Activated CD8-positive, alpha-beta T cell treated with anti-CD3 and anti-CD28 coated beads for 36 hours (primary cell): ENCODE measurements around the gene MAPK9. TPM values are rescaled to one million over a fixed set of nuclear protein-coding genes. Genes with fewer than 3 reads are reported as not detected.
"Not testable (repeated sequence)": the region's sequence is repeated elsewhere in the genome, so short reads cannot be mapped to it uniquely, and the experiment has no call there.

ENCODE experiments used
- ATAC-seq: fragments of 200-7000 bp; cut with Tn5 transposase; one replicate; pipeline ENCODE4 v1.10.0; 2021; ENCODE audit warnings: mild to moderate bottlenecking, moderate library complexity
- CTCF ChIA-PET: fragments of 350-600 bp; sonication (Branson Sonifier 250); formaldehyde crosslinking; loops from one replicate; lab custom pipeline; 2021; ENCODE audit warnings: antibody characterized with exemption; lab: Charles Lee
- POLR2A ChIA-PET: fragments of 350-600 bp; sonication (Branson Sonifier 250); formaldehyde crosslinking; loops from one replicate; lab custom pipeline; 2021; ENCODE audit warnings: antibody characterized with exemption; lab: Charles Lee
- DNase-seq: peaks from one replicate; pipeline ENCODE4 v3.0.0-alpha.2; 2020
- H3K27ac Mint-ChIP-seq: one replicate; pipeline ENCODE4 v1.8.0; 2021; ENCODE audit warnings: mild to moderate bottlenecking, mixed read lengths
- H3K27me3 Mint-ChIP-seq: one replicate; pipeline ENCODE4 v1.8.0; 2021; ENCODE audit warnings: mixed read lengths
- H3K36me3 Mint-ChIP-seq: one replicate; pipeline ENCODE4 v1.8.0; 2021; ENCODE audit warnings: low read depth, mixed read lengths
- H3K4me1 Mint-ChIP-seq: one replicate; pipeline ENCODE4 v1.8.0; 2021; ENCODE audit warnings: low read depth, mixed read lengths
- H3K4me3 Mint-ChIP-seq: one replicate; pipeline ENCODE4 v1.8.0; 2021; ENCODE audit warnings: mild to moderate bottlenecking, moderate library complexity, mixed read lengths
- H3K9me3 Mint-ChIP-seq: one replicate; pipeline ENCODE4 v1.8.0; 2021; ENCODE audit warnings: mixed read lengths
- CTCF ChIP-seq: fragments of 200-600 bp; IDR thresholded peaks from one replicate; pipeline ENCODE4 v1.8.0; 2022; ENCODE audit warnings: antibody characterized with exemption, mild to moderate bottlenecking
- intact Hi-C: fragments of 100-400 bp; cut with micrococcal nuclease; formaldehyde crosslinking; loops from one replicate; pipeline ENCODE4 v1.10.0; 2022
- total RNA-seq, 2 experiments: library from RNA; stranded (reverse); gene quantifications; one replicate each; pipeline ENCODE4 v1.2.3, GENCODE V29; 2021

MAPK9 gene
- total RNA-seq, 2 experiments from 2014 or later: 31.8 to 33.2 TPM

GRCh38 chr5:180301253-180301652 lies 9.4 kb upstream of the MAPK9 start:
- no peak for DNase-seq
- Mint-ChIP-seq H3K9me3 (no peaks in the 10 kb centered on the region), H3K4me3 (no peak overlapping the region), H3K27ac (no peak overlapping the region), H3K36me3 (no peaks in the 10 kb centered on the region), H3K4me1 (peaks cover 5% of the 10 kb centered on the region), H3K27me3 (peaks cover 4% of the 10 kb centered on the region)
- ChIA-PET POLR2A (no interaction called here), CTCF (interaction anchor here (1.4 to 1.6 kb wide), 2 partner anchors 11 to 15 kb away, joined by 4 read pairs; no protein-coding TSS in a partner anchor)
- ATAC-seq: no peak
- no peak for TF ChIP-seq CTCF
- intact Hi-C loops: no loop called here

GRCh38 chr5:180299526-180299925 lies 7.6 kb upstream of the MAPK9 start:
- POLR2A ChIA-PET: no interaction called here
- no peak overlapping the region for H3K4me3 Mint-ChIP-seq
- no peak for TF ChIP-seq CTCF
- no peaks in the 10 kb centered on the region for H3K9me3 Mint-ChIP-seq
- intact Hi-C loops: no loop called here
- DNase-seq: no peak
- H3K27me3 Mint-ChIP-seq: peaks cover 4% of the 10 kb centered on the region
- peaks cover 10% of the 10 kb centered on the region for H3K4me1 Mint-ChIP-seq
- no peak for ATAC-seq
- no peaks in the 10 kb centered on the region for H3K36me3 Mint-ChIP-seq
- CTCF ChIA-PET: interaction anchor here (0.5 to 0.8 kb wide), 4 partner anchors 10 to 171 kb away, joined by 3 to 4 read pairs (median 3); no protein-coding TSS in a partner anchor
- H3K27ac Mint-ChIP-seq: no peak overlapping the region

DNA sequence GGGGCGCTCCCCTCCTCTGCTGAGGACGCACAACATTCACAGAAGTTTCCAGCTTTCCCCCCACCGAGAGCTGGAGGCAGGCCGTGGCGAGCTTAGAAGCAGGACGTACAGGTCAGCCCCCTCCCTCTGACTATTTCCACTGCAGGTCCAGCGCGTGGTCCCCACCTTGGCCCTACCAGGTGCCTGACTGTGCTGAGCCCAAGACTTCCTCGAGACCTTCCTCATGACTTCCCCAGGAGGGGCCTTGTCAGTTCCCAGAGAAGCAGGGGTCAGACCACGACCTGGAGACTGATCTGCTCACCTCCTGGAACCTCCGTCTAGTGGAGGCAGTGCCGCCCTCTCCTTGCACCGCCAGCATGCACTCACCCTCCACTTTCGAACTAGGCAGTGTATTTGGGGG lies 7.1 kb upstream of the MAPK9 start:
- intact Hi-C loops, DNase-seq, H3K27ac Mint-ChIP-seq, ATAC-seq, H3K4me3 Mint-ChIP-seq, H3K27me3 Mint-ChIP-seq, H3K36me3 Mint-ChIP-seq, POLR2A ChIA-PET, H3K9me3 Mint-ChIP-seq: not testable (repeated sequence)
- CTCF ChIA-PET: interaction anchor here (2.2 kb wide), 1 partner anchor 17 kb away, joined by 5 read pairs; no protein-coding TSS in a partner anchor
- H3K4me1 Mint-ChIP-seq: peaks cover 14% of the 10 kb centered on the region

DNA sequence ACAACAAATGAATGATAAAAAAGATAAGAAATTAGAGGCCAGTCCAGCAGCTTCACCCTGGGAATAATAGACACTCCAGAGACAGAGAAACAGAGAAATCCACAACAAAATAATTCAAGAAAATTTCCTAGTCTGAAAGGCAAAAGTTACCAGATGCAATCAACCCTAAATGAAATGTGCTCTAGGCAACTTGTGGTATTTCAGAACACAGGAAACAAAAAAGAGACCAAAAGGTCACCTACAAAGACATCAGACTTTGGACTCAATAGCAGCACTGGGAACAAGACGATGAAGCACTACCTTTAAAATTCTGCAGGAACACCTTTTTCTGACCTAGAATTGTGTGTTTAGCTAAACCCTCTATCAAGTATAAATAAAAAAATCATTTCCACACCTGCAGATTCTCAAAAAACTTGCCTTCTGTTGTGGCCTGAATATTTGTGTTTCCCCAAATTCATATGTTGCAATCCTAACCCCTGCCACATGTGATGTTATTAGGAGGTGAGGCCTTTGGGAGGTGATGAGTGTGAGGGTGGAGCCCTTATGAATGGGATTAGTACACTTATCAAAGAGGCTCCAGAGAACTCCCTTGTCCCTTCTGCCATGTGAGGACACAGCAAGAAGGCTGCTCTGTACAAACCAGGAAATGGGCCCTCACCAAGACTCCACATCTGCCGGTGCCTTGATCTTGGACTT lies 5.9 kb upstream of the MAPK9 start:
- Mint-ChIP-seq H3K9me3 (no peaks in the 10 kb centered on the region), H3K36me3 (no peaks in the 10 kb centered on the region), H3K27ac (peak overlapping the region; percentile 41), H3K27me3 (peaks cover 4% of the 10 kb centered on the region), H3K4me3 (no peak overlapping the region), H3K4me1 (peaks cover 23% of the 10 kb centered on the region)
- ChIA-PET POLR2A (no interaction called here), CTCF (interaction anchor here (2.2 kb wide), 1 partner anchor 18 kb away, joined by 5 read pairs; no protein-coding TSS in a partner anchor)
- ATAC-seq (no peak), DNase-seq (no peak)
- TF ChIP-seq CTCF: no peak
- intact Hi-C loops: no loop called here

- intact Hi-C loops: no loop called here
These were observed 4.9 kb upstream of the MAPK9 start for GRCh38 chr5:180296771-180297170.

More at GRCh38 chr5:180296771-180297170, 4.9 kb upstream of the MAPK9 start:
- CTCF ChIA-PET: interaction anchor here (0.9 to 5.0 kb wide), 4 partner anchors 19 to 89 kb away, joined by 3 to 68 read pairs (median 4); partner anchors contain the start of gene RASGEF1C
- no peak overlapping the region for H3K27ac Mint-ChIP-seq
- POLR2A ChIA-PET: interaction anchor here (0.9 kb wide), 1 partner anchor 19 kb away, joined by 3 read pairs; no protein-coding TSS in a partner anchor
- peaks cover 4% of the 10 kb centered on the region for H3K27me3 Mint-ChIP-seq
- ATAC-seq (no peak), DNase-seq (no peak)
- TF ChIP-seq CTCF: no peak
- no peaks in the 10 kb centered on the region for H3K36me3 Mint-ChIP-seq
- no peaks in the 10 kb centered on the region for H3K9me3 Mint-ChIP-seq
- no peak overlapping the region for H3K4me3 Mint-ChIP-seq
- peaks cover 23% of the 10 kb centered on the region for H3K4me1 Mint-ChIP-seq
